Skeletal muscle satellite cell (primary cell): ENCODE measurements around the gene GCK.
A peak's percentile ranks its signal among the peaks of the same experiment; 100 is the strongest.
"Not testable (repeated sequence)": the region's sequence is repeated elsewhere in the genome, so short reads cannot be mapped to it uniquely, and the experiment has no call there.

ENCODE experiments used
- H3K27me3 ChIP-seq: 2 replicates; pipeline ENCODE4 v1.7.0; 2013; ENCODE audit warnings: low read length; ENCODE audit not compliant: control insufficient read depth, insufficient read depth
- H3K36me3 ChIP-seq: 2 replicates; pipeline ENCODE4 v1.7.0; 2013; ENCODE audit warnings: mild to moderate bottlenecking, control low read depth, low read length; ENCODE audit not compliant: insufficient read depth
- H3K4me1 ChIP-seq: 2 replicates; pipeline ENCODE4 v1.7.0; 2013; ENCODE audit warnings: low read length; ENCODE audit not compliant: control insufficient read depth, insufficient read depth
- H3K4me2 ChIP-seq: 2 replicates; pipeline ENCODE4 v1.7.0; 2013; ENCODE audit warnings: mild to moderate bottlenecking, low read length
- H3K4me3 ChIP-seq: 2 replicates; pipeline ENCODE4 v1.7.0; 2013; ENCODE audit warnings: low read length
- H3K9ac ChIP-seq: 2 replicates; pipeline ENCODE4 v1.7.0; 2013; ENCODE audit warnings: mild to moderate bottlenecking, low read depth, low read length, moderate library complexity
- H3K9me3 ChIP-seq: replicated peaks from 2 replicates; pipeline ENCODE4 v1.7.0; 2013; ENCODE audit warnings: mild to moderate bottlenecking, control low read depth, low read length

Gene GCK

GRCh38 chr7:44172803-44173424 lies 16.3 kb downstream of the GCK start:
- Histone ChIP-seq H3K4me3 (no peak overlapping the region), H3K9ac (no peak overlapping the region), H3K4me2 (no peak overlapping the region), H3K9me3 (no peaks in the 10 kb centered on the region), H3K4me1 (peaks cover 9% of the 10 kb centered on the region), H3K36me3 (no peaks in the 10 kb centered on the region), H3K27me3 (peaks cover 14% of the 10 kb centered on the region)

GRCh38 chr7:44172352-44172751 lies 16.9 kb downstream of the GCK start:
- peaks cover 14% of the 10 kb centered on the region for H3K27me3 ChIP-seq
- no peak overlapping the region for H3K9ac ChIP-seq
- no peak overlapping the region for H3K4me3 ChIP-seq
- H3K4me1 ChIP-seq: peaks cover 3% of the 10 kb centered on the region
- H3K36me3 ChIP-seq: no peaks in the 10 kb centered on the region
- H3K4me2 ChIP-seq: no peak overlapping the region
- H3K9me3 ChIP-seq: no peaks in the 10 kb centered on the region

- H3K4me1 ChIP-seq, H3K9me3 ChIP-seq, H3K4me2 ChIP-seq, H3K4me3 ChIP-seq, H3K36me3 ChIP-seq, H3K9ac ChIP-seq: not testable (repeated sequence)
- H3K27me3 ChIP-seq: peaks cover 14% of the 10 kb centered on the region
Observed at GRCh38 chr7:44171901-44172300, 17.3 kb downstream of the GCK start.

GRCh38 chr7:44167920-44168319 lies 21.3 kb downstream of the GCK start:
- no peaks in the 10 kb centered on the region for H3K27me3 ChIP-seq
- H3K4me1 ChIP-seq: peaks cover 14% of the 10 kb centered on the region
- H3K9ac ChIP-seq: no peak overlapping the region
- no peaks in the 10 kb centered on the region for H3K36me3 ChIP-seq
- H3K9me3 ChIP-seq: no peaks in the 10 kb centered on the region
- H3K4me2 ChIP-seq: no peak overlapping the region
- H3K4me3 ChIP-seq: no peak overlapping the region

GRCh38 chr7:44163591-44163990 lies 25.6 kb downstream of the GCK start:
- H3K36me3 ChIP-seq: no peaks in the 10 kb centered on the region
- peak overlapping the region; percentile 50 for H3K4me2 ChIP-seq
- peaks cover 24% of the 10 kb centered on the region for H3K4me1 ChIP-seq
- no peak overlapping the region for H3K4me3 ChIP-seq
- no peaks in the 10 kb centered on the region for H3K27me3 ChIP-seq
- H3K9me3 ChIP-seq: no peaks in the 10 kb centered on the region
- H3K9ac ChIP-seq: peak overlapping the region; percentile 3

GRCh38 chr7:44162785-44163395 lies 26.3 kb downstream of the GCK start:
- no peak overlapping the region for H3K9ac ChIP-seq
- H3K4me3 ChIP-seq: peak overlapping the region; percentile 3
- no peaks in the 10 kb centered on the region for H3K9me3 ChIP-seq
- peaks cover 24% of the 10 kb centered on the region for H3K4me1 ChIP-seq
- H3K27me3 ChIP-seq: no peaks in the 10 kb centered on the region
- peak overlapping the region; percentile 50 for H3K4me2 ChIP-seq
- H3K36me3 ChIP-seq: no peaks in the 10 kb centered on the region

GRCh38 chr7:44162179-44162578 lies 27.1 kb downstream of the GCK start:
- H3K36me3 ChIP-seq: no peaks in the 10 kb centered on the region
- H3K4me2 ChIP-seq: no peak overlapping the region
- H3K27me3 ChIP-seq: no peaks in the 10 kb centered on the region
- H3K9ac ChIP-seq: no peak overlapping the region
- H3K4me3 ChIP-seq: no peak overlapping the region
- no peaks in the 10 kb centered on the region for H3K9me3 ChIP-seq
- peaks cover 24% of the 10 kb centered on the region for H3K4me1 ChIP-seq

GRCh38 chr7:44161371-44161770 lies 27.9 kb downstream of the GCK start:
- Histone ChIP-seq H3K4me1 (peaks cover 24% of the 10 kb centered on the region), H3K9ac (no peak overlapping the region), H3K4me3 (no peak overlapping the region), H3K36me3 (no peaks in the 10 kb centered on the region), H3K9me3 (no peaks in the 10 kb centered on the region), H3K27me3 (no peaks in the 10 kb centered on the region), H3K4me2 (no peak overlapping the region)

- Histone ChIP-seq H3K4me3 (no peak overlapping the region), H3K9ac (no peak overlapping the region), H3K4me2 (no peak overlapping the region), H3K27me3 (no peaks in the 10 kb centered on the region), H3K36me3 (no peaks in the 10 kb centered on the region), H3K9me3 (no peaks in the 10 kb centered on the region), H3K4me1 (peaks cover 24% of the 10 kb centered on the region)
Observed at GRCh38 chr7:44159824-44160630, 29.2 kb downstream of the GCK start.

GRCh38 chr7:44158873-44159631 lies 30.2 kb downstream of the GCK start:
- Histone ChIP-seq H3K27me3 (peaks cover 3% of the 10 kb centered on the region), H3K9ac (no peak overlapping the region), H3K9me3 (no peaks in the 10 kb centered on the region), H3K4me3 (no peak overlapping the region), H3K4me2 (no peak overlapping the region), H3K36me3 (no peaks in the 10 kb centered on the region), H3K4me1 (peaks cover 20% of the 10 kb centered on the region)

- H3K9me3 ChIP-seq: no peaks in the 10 kb centered on the region
Observed at GRCh38 chr7:44158096-44158872, 31.0 kb downstream of the GCK start.

More at GRCh38 chr7:44158096-44158872, 31.0 kb downstream of the GCK start:
- H3K4me3 ChIP-seq: no peak overlapping the region
- H3K9ac ChIP-seq: no peak overlapping the region
- H3K4me2 ChIP-seq: no peak overlapping the region
- peaks cover 3% of the 10 kb centered on the region for H3K27me3 ChIP-seq
- peaks cover 14% of the 10 kb centered on the region for H3K4me1 ChIP-seq
- H3K36me3 ChIP-seq: no peaks in the 10 kb centered on the region
